ENCODE data around the gene SCYL2.
"Not testable (repeated sequence)": the region's sequence is repeated elsewhere in the genome, so short reads cannot be mapped to it uniquely, and the experiment has no call there.

The SCYL2 gene

GRCh38 chr12:100266835-100267602 lies at the start of gene SCYL2, which contains the start of gene DEPDC4:
SCYL2 (plus strand) TSS chr12:100267177; CDS start chr12:100282971, 15,794 bp downstream.
DEPDC4 (minus strand) TSS chr12:100267079; CDS start chr12:100267076, 3 bp downstream.
- peak; percentile 95 for DNase-seq

- DNase-seq = no peak
Observed at GRCh38 chr12:100219328-100220109, 47.5 kb upstream of the SCYL2 start.

- DNase-seq = peak; percentile 61
Observed at GRCh38 chr12:100221523-100221922, 45.5 kb upstream of the SCYL2 start.

GRCh38 chr12:100222173-100222572 lies 44.8 kb upstream of the SCYL2 start:
- DNase-seq = not testable (repeated sequence)

GRCh38 chr12:100225491-100225890 lies 41.5 kb upstream of the SCYL2 start:
- DNase-seq = no peak

GRCh38 chr12:100229036-100229635 lies 37.8 kb upstream of the SCYL2 start:
- no peak for DNase-seq

GRCh38 chr12:100229876-100230275 lies 37.1 kb upstream of the SCYL2 start:
- no peak for DNase-seq

GRCh38 chr12:100231873-100232272 lies 35.1 kb upstream of the SCYL2 start:
- DNase-seq = not testable (repeated sequence)

GRCh38 chr12:100234166-100234565 lies 32.8 kb upstream of the SCYL2 start:
- DNase-seq = no peak

GRCh38 chr12:100234591-100235304 lies 32.2 kb upstream of the SCYL2 start:
- peak; percentile 23 for DNase-seq

GRCh38 chr12:100238801-100239200 lies 28.2 kb upstream of the SCYL2 start:
- no peak for DNase-seq

- no peak for DNase-seq
Observed at GRCh38 chr12:100239589-100239988, 27.4 kb upstream of the SCYL2 start.

- DNase-seq = no peak
Observed at GRCh38 chr12:100243137-100243536, 23.8 kb upstream of the SCYL2 start.

- no peak for DNase-seq
Observed at GRCh38 chr12:100247765-100248164, 19.2 kb upstream of the SCYL2 start.

GRCh38 chr12:100248886-100249285 lies 18.1 kb upstream of the SCYL2 start:
- no peak for DNase-seq

GRCh38 chr12:100249941-100250340 lies 17.0 kb upstream of the SCYL2 start:
- DNase-seq = no peak

- DNase-seq = peak; percentile 81
Observed at GRCh38 chr12:100251917-100252316, 15.1 kb upstream of the SCYL2 start.

GRCh38 chr12:100253437-100253836 lies 13.5 kb upstream of the SCYL2 start:
- DNase-seq = no peak

- DNase-seq = no peak
Observed at GRCh38 chr12:100254876-100255275, 12.1 kb upstream of the SCYL2 start.

- no peak for DNase-seq
Observed at GRCh38 chr12:100258127-100258526, 8.8 kb upstream of the SCYL2 start.

GRCh38 chr12:100263131-100263530 lies 3.8 kb upstream of the SCYL2 start:
- DNase-seq = no peak

- DNase-seq = not testable (repeated sequence)
Observed at GRCh38 chr12:100265107-100265506, 1.9 kb upstream of the SCYL2 start.
